Erythroblast (primary cell): Measurements from ENCODE around the gene TTC8.

Experiments used
- GATA1 ChIP-seq: IDR thresholded peaks from 2 replicates; pipeline ENCODE4 v1.6.1; 2011; ENCODE audit warnings: low read depth, mild to moderate bottlenecking, control low read depth, low read length, moderate library complexity
- POLR2A ChIP-seq: IDR thresholded peaks from 2 replicates; pipeline ENCODE4 v1.6.1; 2011; ENCODE audit warnings: mild to moderate bottlenecking, low read length

GRCh38 chr14:88901991-88902390 lies 77.5 kb downstream of the TTC8 start:
- no peak for TF ChIP-seq POLR2A
- no peak for TF ChIP-seq GATA1
